Stimulated activated CD8-positive, alpha-beta memory T cell treated with anti-CD3 and anti-CD28 coated beads, Interleukin-4, amount 100 ng/mL, for 24 hours (primary cell): Measurements from ENCODE around the gene KDM4C.

Experiments used
- DNase-seq: peaks from one replicate; pipeline ENCODE4 v3.0.0-alpha.2; 2020; ENCODE audit warnings: low read depth

Gene KDM4C

DNA sequence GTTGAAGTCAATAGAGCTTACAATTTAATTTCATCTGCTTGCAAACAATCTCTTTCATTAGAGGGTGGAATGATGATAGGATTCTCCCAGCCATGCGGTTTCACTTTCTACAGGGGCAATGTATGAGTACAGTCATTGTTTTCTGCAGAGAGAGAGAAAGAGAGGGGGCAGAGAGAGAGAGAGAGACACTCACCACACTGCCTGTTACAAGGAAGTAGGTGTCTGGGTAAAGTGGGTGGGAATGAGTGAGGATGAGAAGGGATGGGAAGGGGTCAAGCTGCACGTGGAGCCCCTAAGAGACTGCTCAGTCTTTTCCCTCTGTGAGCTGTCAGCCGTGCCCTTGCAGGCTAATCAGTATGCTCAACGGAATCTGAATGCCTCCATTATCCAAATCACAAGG is 454.3 kb downstream of the KDM4C start:
- no peak for DNase-seq

DNA sequence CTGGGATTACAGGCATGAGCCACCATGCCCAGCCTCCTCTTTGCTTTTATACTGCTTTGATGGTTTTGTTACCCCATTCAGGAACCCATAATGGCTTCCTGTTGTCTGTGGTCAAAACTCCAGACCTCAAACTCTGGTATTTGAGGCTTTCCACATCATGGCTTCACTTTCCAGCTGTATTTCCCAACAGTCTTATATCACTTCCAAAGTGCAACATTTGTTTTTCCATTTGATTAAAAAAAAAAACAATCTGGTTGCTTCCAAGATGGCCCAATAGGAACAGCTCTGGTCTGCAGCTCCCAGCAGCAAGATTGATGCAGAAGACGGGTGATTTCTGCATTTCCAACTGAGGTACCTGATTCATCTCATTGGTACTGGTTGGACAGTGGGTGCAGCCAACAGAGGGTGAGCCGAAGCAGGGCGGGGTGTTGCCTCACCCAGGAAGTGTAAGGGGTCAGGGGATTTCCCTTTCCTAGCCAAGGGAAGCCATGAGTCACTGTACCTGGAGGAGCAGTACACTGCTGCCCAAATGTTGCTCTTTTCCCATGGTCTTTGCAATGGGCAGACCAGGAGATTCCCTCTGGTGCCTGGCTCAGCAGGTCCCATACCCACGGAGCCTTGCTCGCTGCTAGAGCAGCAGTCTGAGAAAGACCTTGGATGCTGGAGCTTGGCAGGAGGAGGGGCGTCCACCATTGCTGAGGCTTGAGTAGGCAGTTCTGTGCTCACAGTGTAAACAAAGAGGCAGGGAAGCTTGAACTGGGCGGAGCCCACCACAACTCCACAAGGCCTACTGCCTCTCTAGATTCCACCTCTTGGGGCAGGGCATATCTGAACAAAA is 458.4 kb downstream of the KDM4C start:
- DNase-seq, result peak; percentile 2

DNA sequence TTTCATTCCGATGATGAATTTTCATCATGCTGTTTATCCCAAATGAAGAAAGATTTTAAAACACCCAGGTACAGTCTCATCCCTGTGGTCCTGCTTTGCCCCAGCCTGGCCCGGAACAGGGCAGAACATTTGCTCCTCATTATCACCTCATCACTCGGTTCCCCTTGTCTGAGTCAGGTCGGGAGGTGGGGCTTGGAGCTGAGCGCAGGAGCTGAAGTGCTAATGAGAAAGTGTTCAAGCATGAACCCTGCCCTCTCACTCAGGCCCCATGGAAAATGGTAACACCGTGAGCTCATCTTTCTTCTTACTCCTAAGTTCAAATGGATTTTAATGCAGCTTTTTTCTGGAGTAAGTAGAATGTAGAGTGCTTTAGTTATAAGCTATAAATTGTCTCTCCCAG is 466.2 kb downstream of the KDM4C start:
- DNase-seq, result no peak
